ENCODE results near the gene GNAI3.

DNA sequence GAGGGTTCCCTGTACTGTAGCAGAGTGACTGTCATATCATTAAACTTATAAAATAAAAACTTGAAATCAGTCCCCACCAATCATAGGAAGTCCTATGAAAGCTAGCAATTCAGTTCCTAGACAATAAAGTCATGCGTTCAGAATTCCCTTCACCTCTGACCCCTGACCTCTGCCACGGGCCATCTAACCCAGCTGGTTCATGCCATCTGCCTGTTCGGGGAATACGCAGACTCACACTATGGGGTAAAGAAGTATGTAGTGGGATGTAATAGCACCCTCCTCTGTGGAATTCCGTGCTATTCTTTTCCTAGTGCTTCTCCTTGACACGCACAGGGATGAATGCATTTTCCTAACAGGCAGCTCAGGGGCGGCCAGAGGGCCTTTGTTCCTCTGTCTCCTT lies 109.6 kb downstream of the GNAI3 start:
- TF ChIP-seq, protein P1, sequence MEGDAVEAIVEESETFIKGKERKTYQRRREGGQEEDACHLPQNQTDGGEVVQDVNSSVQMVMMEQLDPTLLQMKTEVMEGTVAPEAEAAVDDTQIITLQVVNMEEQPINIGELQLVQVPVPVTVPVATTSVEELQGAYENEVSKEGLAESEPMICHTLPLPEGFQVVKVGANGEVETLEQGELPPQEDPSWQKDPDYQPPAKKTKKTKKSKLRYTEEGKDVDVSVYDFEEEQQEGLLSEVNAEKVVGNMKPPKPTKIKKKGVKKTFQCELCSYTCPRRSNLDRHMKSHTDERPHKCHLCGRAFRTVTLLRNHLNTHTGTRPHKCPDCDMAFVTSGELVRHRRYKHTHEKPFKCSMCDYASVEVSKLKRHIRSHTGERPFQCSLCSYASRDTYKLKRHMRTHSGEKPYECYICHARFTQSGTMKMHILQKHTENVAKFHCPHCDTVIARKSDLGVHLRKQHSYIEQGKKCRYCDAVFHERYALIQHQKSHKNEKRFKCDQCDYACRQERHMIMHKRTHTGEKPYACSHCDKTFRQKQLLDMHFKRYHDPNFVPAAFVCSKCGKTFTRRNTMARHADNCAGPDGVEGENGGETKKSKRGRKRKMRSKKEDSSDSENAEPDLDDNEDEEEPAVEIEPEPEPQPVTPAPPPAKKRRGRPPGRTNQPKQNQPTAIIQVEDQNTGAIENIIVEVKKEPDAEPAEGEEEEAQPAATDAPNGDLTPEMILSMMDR (IDR thresholded peaks at IDR 0.05; ENCODE audit: poor library complexity, severe bottlenecking), result no peak
- no peak for TF ChIP-seq EP300 (conservative IDR thresholded peaks at IDR 0.05; ENCODE audit: poor library complexity, severe bottlenecking)
- no peak for TF ChIP-seq EZH2 (IDR thresholded peaks at IDR 0.05; ENCODE audit: borderline replicate concordance, insufficient read depth, low read length, poor library complexity, severe bottlenecking)
- TF ChIP-seq POLR2AphosphoS5 (IDR thresholded peaks at IDR 0.05), result no peak
- no peak for TF ChIP-seq TAF1 (IDR thresholded peaks at IDR 0.05; ENCODE audit: low read depth)
- TF ChIP-seq, protein P2, sequence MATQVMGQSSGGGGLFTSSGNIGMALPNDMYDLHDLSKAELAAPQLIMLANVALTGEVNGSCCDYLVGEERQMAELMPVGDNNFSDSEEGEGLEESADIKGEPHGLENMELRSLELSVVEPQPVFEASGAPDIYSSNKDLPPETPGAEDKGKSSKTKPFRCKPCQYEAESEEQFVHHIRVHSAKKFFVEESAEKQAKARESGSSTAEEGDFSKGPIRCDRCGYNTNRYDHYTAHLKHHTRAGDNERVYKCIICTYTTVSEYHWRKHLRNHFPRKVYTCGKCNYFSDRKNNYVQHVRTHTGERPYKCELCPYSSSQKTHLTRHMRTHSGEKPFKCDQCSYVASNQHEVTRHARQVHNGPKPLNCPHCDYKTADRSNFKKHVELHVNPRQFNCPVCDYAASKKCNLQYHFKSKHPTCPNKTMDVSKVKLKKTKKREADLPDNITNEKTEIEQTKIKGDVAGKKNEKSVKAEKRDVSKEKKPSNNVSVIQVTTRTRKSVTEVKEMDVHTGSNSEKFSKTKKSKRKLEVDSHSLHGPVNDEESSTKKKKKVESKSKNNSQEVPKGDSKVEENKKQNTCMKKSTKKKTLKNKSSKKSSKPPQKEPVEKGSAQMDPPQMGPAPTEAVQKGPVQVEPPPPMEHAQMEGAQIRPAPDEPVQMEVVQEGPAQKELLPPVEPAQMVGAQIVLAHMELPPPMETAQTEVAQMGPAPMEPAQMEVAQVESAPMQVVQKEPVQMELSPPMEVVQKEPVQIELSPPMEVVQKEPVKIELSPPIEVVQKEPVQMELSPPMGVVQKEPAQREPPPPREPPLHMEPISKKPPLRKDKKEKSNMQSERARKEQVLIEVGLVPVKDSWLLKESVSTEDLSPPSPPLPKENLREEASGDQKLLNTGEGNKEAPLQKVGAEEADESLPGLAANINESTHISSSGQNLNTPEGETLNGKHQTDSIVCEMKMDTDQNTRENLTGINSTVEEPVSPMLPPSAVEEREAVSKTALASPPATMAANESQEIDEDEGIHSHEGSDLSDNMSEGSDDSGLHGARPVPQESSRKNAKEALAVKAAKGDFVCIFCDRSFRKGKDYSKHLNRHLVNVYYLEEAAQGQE (IDR thresholded peaks at IDR 0.05; ENCODE audit: borderline replicate concordance), result no peak

All from neural cell (in vitro differentiated cells).